Fibroblast of skin of right biceps (primary cell): ENCODE measurements around the gene ADAD2.

Source experiments
- DNase-seq: peaks from one replicate; pipeline ENCODE4 v3.0.0-alpha.2; 2013

Gene ADAD2

GRCh38 chr16:84190731-84191388 is at the start of gene ADAD2:
Gene ADAD2, plus strand, starts transcription at chr16:84191157. Its CDS starts 74 bp downstream, at chr16:84191231.
- peak; percentile 21 for DNase-seq

GRCh38 chr16:84143081-84143480 is 47.9 kb upstream of the ADAD2 start:
- no peak for DNase-seq

- peak; percentile 18 for DNase-seq
Measured at GRCh38 chr16:84143784-84144199, 47.2 kb upstream of the ADAD2 start.

GRCh38 chr16:84144209-84144858 is 46.6 kb upstream of the ADAD2 start:
- no peak for DNase-seq

- peak; percentile 84 for DNase-seq
Measured at GRCh38 chr16:84144859-84145639, 45.9 kb upstream of the ADAD2 start, which contains the start of the genes DNAAF1 and HSDL1. Gene DNAAF1, plus strand, starts transcription at chr16:84145308. Its CDS starts 133 bp downstream, at chr16:84145441. Gene HSDL1, minus strand, starts transcription at chr16:84145177. Its CDS starts 13,856 bp downstream, at chr16:84131321.

GRCh38 chr16:84150926-84151325 is 40.0 kb upstream of the ADAD2 start:
- no peak for DNase-seq

GRCh38 chr16:84153660-84154214 is 37.2 kb upstream of the ADAD2 start:
- DNase-seq, result no peak

GRCh38 chr16:84155226-84155625 is 35.7 kb upstream of the ADAD2 start:
- no peak for DNase-seq

- no peak for DNase-seq
Measured at GRCh38 chr16:84155771-84156170, 35.2 kb upstream of the ADAD2 start.

GRCh38 chr16:84156342-84156784 is 34.6 kb upstream of the ADAD2 start:
- DNase-seq, result peak; percentile 26

- no peak for DNase-seq
Measured at GRCh38 chr16:84159007-84159406, 31.9 kb upstream of the ADAD2 start.

GRCh38 chr16:84159800-84160199 is 31.2 kb upstream of the ADAD2 start:
- DNase-seq, result no peak

GRCh38 chr16:84161037-84161436 is 29.9 kb upstream of the ADAD2 start:
- DNase-seq, result no peak

GRCh38 chr16:84161801-84162200 is 29.2 kb upstream of the ADAD2 start:
- no peak for DNase-seq

GRCh38 chr16:84165746-84166145 is 25.2 kb upstream of the ADAD2 start:
- DNase-seq, result no peak

- DNase-seq, result no peak
Measured at GRCh38 chr16:84166796-84167695, 23.9 kb upstream of the ADAD2 start.

- DNase-seq, result no peak
Measured at GRCh38 chr16:84169765-84170310, 21.1 kb upstream of the ADAD2 start.

- no peak for DNase-seq
Measured at GRCh38 chr16:84174396-84174795, 16.6 kb upstream of the ADAD2 start.

GRCh38 chr16:84175350-84176081 is 15.4 kb upstream of the ADAD2 start:
- peak; percentile 39 for DNase-seq

- DNase-seq, result no peak
Measured at GRCh38 chr16:84176192-84177053, 14.5 kb upstream of the ADAD2 start.
